ENCODE measurements around the gene COL5A2. TPM values are rescaled to one million over a fixed set of nuclear protein-coding genes. Genes with fewer than 3 reads are reported as not detected.

COL5A2 gene
- total and polyA plus RNA-seq, 9 of the 15 experiments (the other 6 are each of a cell fraction or from before 2014, with no cell fraction given): 0.01 to 0.54 (median 0.19) TPM

GRCh38 chr2:189000221-189000620, 179.3 kb downstream of the COL5A2 start (continued):
- TF ChIP-seq BCLAF1 (IDR thresholded peaks at IDR 0.05; ENCODE audit: borderline replicate concordance in 1 of 2, control insufficient read depth in 1 of 2, low read depth in 2 of 2, low read length in 1 of 2) (no peak), ZNF717 (CRISPR knock-in tag; IDR thresholded peaks at IDR 0.05) (no peak), ZNF780A (CRISPR knock-in tag; IDR thresholded peaks at IDR 0.05) (no peak), DMBX1 (CRISPR knock-in tag; IDR thresholded peaks at IDR 0.05; ENCODE audit: borderline replicate concordance) (no peak), HDAC3 (IDR thresholded peaks at IDR 0.05; ENCODE audit: borderline replicate concordance, partially characterized antibody) (no peak)
- TF ChIP-seq, protein P1, sequence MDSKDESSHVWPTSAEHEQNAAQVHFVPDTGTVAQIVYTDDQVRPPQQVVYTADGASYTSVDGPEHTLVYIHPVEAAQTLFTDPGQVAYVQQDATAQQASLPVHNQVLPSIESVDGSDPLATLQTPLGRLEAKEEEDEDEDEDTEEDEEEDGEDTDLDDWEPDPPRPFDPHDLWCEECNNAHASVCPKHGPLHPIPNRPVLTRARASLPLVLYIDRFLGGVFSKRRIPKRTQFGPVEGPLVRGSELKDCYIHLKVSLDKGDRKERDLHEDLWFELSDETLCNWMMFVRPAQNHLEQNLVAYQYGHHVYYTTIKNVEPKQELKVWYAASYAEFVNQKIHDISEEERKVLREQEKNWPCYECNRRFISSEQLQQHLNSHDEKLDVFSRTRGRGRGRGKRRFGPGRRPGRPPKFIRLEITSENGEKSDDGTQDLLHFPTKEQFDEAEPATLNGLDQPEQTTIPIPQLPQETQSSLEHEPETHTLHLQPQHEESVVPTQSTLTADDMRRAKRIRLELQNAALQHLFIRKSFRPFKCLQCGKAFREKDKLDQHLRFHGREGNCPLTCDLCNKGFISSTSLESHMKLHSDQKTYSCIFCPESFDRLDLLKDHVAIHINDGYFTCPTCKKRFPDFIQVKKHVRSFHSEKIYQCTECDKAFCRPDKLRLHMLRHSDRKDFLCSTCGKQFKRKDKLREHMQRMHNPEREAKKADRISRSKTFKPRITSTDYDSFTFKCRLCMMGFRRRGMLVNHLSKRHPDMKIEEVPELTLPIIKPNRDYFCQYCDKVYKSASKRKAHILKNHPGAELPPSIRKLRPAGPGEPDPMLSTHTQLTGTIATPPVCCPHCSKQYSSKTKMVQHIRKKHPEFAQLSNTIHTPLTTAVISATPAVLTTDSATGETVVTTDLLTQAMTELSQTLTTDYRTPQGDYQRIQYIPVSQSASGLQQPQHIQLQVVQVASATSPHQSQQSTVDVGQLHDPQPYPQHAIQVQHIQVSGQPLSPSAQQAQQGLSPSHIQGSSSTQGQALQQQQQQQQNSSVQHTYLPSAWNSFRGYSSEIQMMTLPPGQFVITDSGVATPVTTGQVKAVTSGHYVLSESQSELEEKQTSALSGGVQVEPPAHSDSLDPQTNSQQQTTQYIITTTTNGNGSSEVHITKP (IDR thresholded peaks at IDR 0.05; ENCODE audit: partially characterized antibody): no peak
- TF ChIP-seq, protein P2, sequence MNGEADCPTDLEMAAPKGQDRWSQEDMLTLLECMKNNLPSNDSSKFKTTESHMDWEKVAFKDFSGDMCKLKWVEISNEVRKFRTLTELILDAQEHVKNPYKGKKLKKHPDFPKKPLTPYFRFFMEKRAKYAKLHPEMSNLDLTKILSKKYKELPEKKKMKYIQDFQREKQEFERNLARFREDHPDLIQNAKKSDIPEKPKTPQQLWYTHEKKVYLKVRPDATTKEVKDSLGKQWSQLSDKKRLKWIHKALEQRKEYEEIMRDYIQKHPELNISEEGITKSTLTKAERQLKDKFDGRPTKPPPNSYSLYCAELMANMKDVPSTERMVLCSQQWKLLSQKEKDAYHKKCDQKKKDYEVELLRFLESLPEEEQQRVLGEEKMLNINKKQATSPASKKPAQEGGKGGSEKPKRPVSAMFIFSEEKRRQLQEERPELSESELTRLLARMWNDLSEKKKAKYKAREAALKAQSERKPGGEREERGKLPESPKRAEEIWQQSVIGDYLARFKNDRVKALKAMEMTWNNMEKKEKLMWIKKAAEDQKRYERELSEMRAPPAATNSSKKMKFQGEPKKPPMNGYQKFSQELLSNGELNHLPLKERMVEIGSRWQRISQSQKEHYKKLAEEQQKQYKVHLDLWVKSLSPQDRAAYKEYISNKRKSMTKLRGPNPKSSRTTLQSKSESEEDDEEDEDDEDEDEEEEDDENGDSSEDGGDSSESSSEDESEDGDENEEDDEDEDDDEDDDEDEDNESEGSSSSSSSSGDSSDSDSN (IDR thresholded peaks at IDR 0.05; ENCODE audit: borderline replicate concordance in 1 of 2, low read depth in 2 of 2, low read length in 2 of 2): no peak
